ENCODE results near the gene RMND5B.

- no peak for TF ChIP-seq CTCF (IDR thresholded peaks at IDR 0.05)
- TF ChIP-seq POLR2A (IDR thresholded peaks at IDR 0.05) = no peak
Observed at GRCh38 chr5:178152491-178153444, 22.0 kb downstream of the RMND5B start.

Data from sigmoid colon (tissue), 3 donors.